Kidney epithelial cell (primary cell): ENCODE measurements around the gene VSX1. TPM values are rescaled to one million over a fixed set of nuclear protein-coding genes. Genes with fewer than 3 reads are reported as not detected.

Source experiments
- DNase-seq: peaks from one replicate; pipeline ENCODE4 v3.0.0-alpha.2; 2010; ENCODE audit warnings: low read depth
- H3K27me3 ChIP-seq: 2 replicates; pipeline ENCODE4 v1.6.0; 2011; ENCODE audit warnings: low read length; ENCODE audit not compliant: control insufficient read depth, insufficient read depth
- H3K36me3 ChIP-seq: 2 replicates; pipeline ENCODE4 v1.5.1; 2011; ENCODE audit warnings: low read length; ENCODE audit not compliant: control insufficient read depth, insufficient read depth
- H3K4me3 ChIP-seq: 2 replicates; pipeline ENCODE4 v1.5.1; 2011; ENCODE audit warnings: low read depth, mild to moderate bottlenecking, control low read depth, low read length
- total RNA-seq: library from RNA; depleted of rRNA; stranded (reverse); fragments of >200 nt; gene quantifications from 2 replicates; pipeline ENCODE4 v1.2.3, GENCODE V29; 2015
- TF ChIP-seq, protein P1 (sequence below): IDR thresholded peaks from 2 replicates; pipeline ENCODE4 v1.5.1; 2011; ENCODE audit warnings: mild to moderate bottlenecking, moderate library complexity, low read length, control low read depth, inconsistent platforms; ENCODE audit not compliant: insufficient read depth, poor library complexity, severe bottlenecking

The VSX1 gene
- total RNA-seq, 1 donor from 2014 or later = not detected

DNA sequence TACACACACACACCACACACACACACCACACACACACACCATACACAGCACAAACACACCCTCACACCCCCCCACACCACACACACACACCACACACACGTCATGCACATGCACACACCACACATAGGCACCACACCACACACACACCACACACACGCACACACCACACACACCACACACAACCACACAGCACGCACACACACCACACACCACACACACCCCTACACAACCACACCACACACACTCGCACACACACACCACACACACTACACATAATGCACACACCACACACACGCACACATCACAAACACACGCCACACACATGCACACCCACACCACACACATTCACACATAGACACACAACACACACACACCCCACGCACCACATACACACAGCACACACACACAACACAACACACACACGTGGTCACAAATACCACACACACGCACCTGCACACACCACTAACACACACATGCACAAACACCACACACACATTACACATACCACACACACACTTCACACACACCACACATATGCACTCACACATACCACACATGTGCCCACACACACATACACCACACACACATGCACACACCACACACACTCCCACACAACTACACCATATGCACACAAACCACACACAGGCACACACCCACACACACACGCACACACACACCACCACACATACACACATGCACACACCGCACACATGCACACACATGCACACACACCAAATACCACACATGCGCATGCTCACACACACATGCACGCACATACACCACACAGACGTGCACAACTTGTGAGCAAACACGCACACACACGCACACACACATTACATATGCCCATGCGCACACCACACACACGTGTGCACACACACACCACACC is 14.6 kb downstream of the VSX1 start:
- no peak for DNase-seq
- Histone ChIP-seq H3K4me3 (no peak overlapping the region), H3K27me3 (peaks cover 40% of the 10 kb centered on the region), H3K36me3 (no peaks in the 10 kb centered on the region)
- TF ChIP-seq, protein P1, sequence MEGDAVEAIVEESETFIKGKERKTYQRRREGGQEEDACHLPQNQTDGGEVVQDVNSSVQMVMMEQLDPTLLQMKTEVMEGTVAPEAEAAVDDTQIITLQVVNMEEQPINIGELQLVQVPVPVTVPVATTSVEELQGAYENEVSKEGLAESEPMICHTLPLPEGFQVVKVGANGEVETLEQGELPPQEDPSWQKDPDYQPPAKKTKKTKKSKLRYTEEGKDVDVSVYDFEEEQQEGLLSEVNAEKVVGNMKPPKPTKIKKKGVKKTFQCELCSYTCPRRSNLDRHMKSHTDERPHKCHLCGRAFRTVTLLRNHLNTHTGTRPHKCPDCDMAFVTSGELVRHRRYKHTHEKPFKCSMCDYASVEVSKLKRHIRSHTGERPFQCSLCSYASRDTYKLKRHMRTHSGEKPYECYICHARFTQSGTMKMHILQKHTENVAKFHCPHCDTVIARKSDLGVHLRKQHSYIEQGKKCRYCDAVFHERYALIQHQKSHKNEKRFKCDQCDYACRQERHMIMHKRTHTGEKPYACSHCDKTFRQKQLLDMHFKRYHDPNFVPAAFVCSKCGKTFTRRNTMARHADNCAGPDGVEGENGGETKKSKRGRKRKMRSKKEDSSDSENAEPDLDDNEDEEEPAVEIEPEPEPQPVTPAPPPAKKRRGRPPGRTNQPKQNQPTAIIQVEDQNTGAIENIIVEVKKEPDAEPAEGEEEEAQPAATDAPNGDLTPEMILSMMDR = no peak

GRCh38 chr20:25066386-25066785 is 15.6 kb downstream of the VSX1 start:
- TF ChIP-seq, protein P1 = no peak
- H3K27me3 ChIP-seq = peaks cover 40% of the 10 kb centered on the region
- no peak overlapping the region for H3K4me3 ChIP-seq
- DNase-seq = no peak
- H3K36me3 ChIP-seq = no peaks in the 10 kb centered on the region

DNA sequence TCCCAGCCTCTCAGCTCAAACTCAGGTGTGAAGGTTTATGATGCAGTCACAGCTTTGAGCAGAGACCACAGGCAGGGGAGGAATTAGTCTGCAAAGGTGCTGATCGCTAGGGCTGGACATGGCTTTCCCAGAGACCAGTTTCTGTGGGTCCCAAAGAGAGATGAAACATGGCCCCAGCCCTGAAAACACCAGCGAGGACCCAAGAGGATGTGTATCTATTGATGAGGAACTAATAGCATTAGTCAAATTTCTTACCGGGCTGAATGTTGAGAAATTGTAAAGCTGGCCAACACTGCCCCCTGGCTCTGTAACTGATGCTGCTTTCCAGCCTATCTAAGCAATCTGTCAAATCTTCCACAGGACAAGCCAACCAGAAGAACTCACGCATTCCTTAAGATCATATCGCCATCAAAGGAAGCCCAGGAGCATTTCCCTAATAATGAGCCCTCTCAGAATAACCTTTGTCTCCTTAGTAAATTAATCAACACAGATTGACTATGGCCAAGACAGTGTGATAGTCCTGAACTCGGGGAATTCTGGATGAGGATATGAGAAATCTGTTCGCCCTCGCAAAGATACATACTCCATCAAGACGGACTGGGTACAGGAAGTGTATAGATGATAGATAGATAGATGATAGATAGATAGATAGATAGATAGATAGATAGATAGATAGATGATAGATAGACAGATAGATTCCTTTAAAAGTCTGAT is 16.2 kb downstream of the VSX1 start:
- H3K36me3 ChIP-seq = no peaks in the 10 kb centered on the region
- H3K27me3 ChIP-seq = peaks cover 39% of the 10 kb centered on the region
- no peak overlapping the region for H3K4me3 ChIP-seq
- no peak for DNase-seq
- TF ChIP-seq, protein P1 = peak; percentile 70

DNA sequence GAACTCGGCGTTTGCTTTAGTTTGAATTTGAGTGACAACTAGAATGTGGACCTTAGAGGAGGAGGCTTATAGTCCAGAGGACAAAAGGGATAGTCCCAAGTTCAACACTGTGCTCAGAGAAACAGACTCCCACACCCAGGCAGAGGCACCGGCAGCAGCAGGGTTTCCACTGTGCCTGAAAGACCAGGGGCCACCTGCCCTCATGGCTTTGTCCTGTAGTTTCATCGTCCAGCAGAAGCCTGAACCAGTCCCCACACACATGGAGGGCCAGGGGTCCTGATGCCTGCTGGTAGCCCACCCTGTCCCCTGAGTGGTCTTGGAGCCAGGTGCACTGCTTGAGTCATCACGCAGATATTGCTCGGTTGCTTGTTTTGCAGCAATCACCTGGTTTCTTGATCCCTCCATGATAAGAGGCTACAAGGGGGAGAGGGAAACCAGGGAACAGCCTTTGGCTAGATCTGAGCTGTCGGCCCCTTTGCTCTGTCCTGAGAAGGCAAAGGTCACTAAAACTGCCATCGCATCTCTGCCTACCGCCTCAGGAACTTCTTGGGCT is 16.8 kb downstream of the VSX1 start:
- H3K4me3 ChIP-seq = no peak overlapping the region
- TF ChIP-seq, protein P1 = no peak
- no peaks in the 10 kb centered on the region for H3K36me3 ChIP-seq
- H3K27me3 ChIP-seq = peaks cover 42% of the 10 kb centered on the region
- no peak for DNase-seq

- Histone ChIP-seq H3K36me3 (no peaks in the 10 kb centered on the region), H3K4me3 (no peak overlapping the region), H3K27me3 (peaks cover 45% of the 10 kb centered on the region)
- TF ChIP-seq, protein P1 = no peak
- no peak for DNase-seq
These were observed 17.3 kb downstream of the VSX1 start for GRCh38 chr20:25064561-25065071.
